Occipital lobe (tissue), 2 donors: ENCODE measurements around the gene MKLN1. TPM values are rescaled to one million over a fixed set of nuclear protein-coding genes. Genes with fewer than 3 reads are reported as not detected.

Source experiments
- DNase-seq: peaks from one replicate; lab custom pipeline; 2025; lab: John Stamatoyannopoulos, UW
- total RNA-seq: library from RNA; depleted of rRNA; stranded (reverse); fragments of >200 nt; gene quantifications from one replicate; pipeline ENCODE4 v1.2.3, GENCODE V29; 2014

MKLN1 gene
- total RNA-seq, 1 donor from 2014 or later = 64.7 TPM

- DNase-seq = no peak
Observed at GRCh38 chr7:131354390-131354789, 26.7 kb downstream of the MKLN1 start.

- no peak for DNase-seq
Observed at GRCh38 chr7:131355917-131356777, 28.5 kb downstream of the MKLN1 start.

GRCh38 chr7:131357282-131357880 lies 29.7 kb downstream of the MKLN1 start:
- DNase-seq = no peak

GRCh38 chr7:131358636-131359035 lies 31.0 kb downstream of the MKLN1 start:
- no peak for DNase-seq

GRCh38 chr7:131359136-131359776 lies 31.6 kb downstream of the MKLN1 start:
- DNase-seq = no peak

- no peak for DNase-seq
Observed at GRCh38 chr7:131363719-131364118, 36.0 kb downstream of the MKLN1 start.

GRCh38 chr7:131364767-131365344 lies 37.2 kb downstream of the MKLN1 start:
- no peak for DNase-seq

- no peak for DNase-seq
Observed at GRCh38 chr7:131365838-131366237, 38.2 kb downstream of the MKLN1 start.

GRCh38 chr7:131369354-131369753 lies 41.7 kb downstream of the MKLN1 start:
- DNase-seq = no peak

- DNase-seq = no peak
Observed at GRCh38 chr7:131370523-131370968, 42.9 kb downstream of the MKLN1 start.

- DNase-seq = no peak
Observed at GRCh38 chr7:131371411-131371810, 43.7 kb downstream of the MKLN1 start.

GRCh38 chr7:131372554-131372953 lies 44.9 kb downstream of the MKLN1 start:
- no peak for DNase-seq

- no peak for DNase-seq
Observed at GRCh38 chr7:131374821-131375220, 47.1 kb downstream of the MKLN1 start.

GRCh38 chr7:131381069-131381838 lies 53.6 kb downstream of the MKLN1 start:
- no peak for DNase-seq

GRCh38 chr7:131383417-131384285 lies 56.0 kb downstream of the MKLN1 start:
- DNase-seq = no peak

- no peak for DNase-seq
Observed at GRCh38 chr7:131384286-131384635, 56.6 kb downstream of the MKLN1 start.

- DNase-seq = no peak
Observed at GRCh38 chr7:131385039-131385605, 57.4 kb downstream of the MKLN1 start.

- no peak for DNase-seq
Observed at GRCh38 chr7:131388126-131388525, 60.5 kb downstream of the MKLN1 start.

- no peak for DNase-seq
Observed at GRCh38 chr7:131390275-131390674, 62.6 kb downstream of the MKLN1 start.

GRCh38 chr7:131391145-131391544 lies 63.5 kb downstream of the MKLN1 start:
- DNase-seq = no peak
